ENCODE data around the gene PNPLA7. TPM values are rescaled to one million over a fixed set of nuclear protein-coding genes. Genes with fewer than 3 reads are reported as not detected.

Gene PNPLA7
- total and polyA plus RNA-seq, 2 of the 13 experiments (the other 11 are each of a cell fraction or from before 2014, with no cell fraction given) = 0.42 to 1.5 TPM

- no TSS peak for BruUV-seq (replicated peaks)
- ATAC-seq = no peak
- Histone ChIP-seq H3K27ac (ENCODE audit: extremely low read length, insufficient read depth, low read length) (no peak overlapping the region), H2AFZ (ENCODE audit: low read length) (no peak overlapping the region), H3K4me1 (ENCODE audit: insufficient read depth, low read length) (peaks cover 13% of the 10 kb centered on the region), H4K20me1 (ENCODE audit: insufficient read depth, low read length) (no peaks in the 10 kb centered on the region), H3K9me3 (ENCODE audit: low read length) (no peaks in the 10 kb centered on the region), H3K79me2 (ENCODE audit: insufficient read depth, low read length) (no peaks in the 10 kb centered on the region), H3K36me3 (replicated peaks in 1 of 2; ENCODE audit: control insufficient read depth in 1 of 2, insufficient read depth in 2 of 2, low read length in 2 of 2) (no peaks in the 10 kb centered on the region), H3K27me3 (ENCODE audit: control insufficient read depth in 1 of 2, insufficient read depth in 2 of 2, low read length in 2 of 2) (no peaks in the 10 kb centered on the region; a peak in 1 of 5 replicates), H3K9ac (ENCODE audit: insufficient read depth, low read depth, low read length) (no peak overlapping the region), H3K4me2 (ENCODE audit: low read depth, low read length) (no peak overlapping the region), H3K4me3 (replicated peaks in 1 of 3; ENCODE audit: insufficient read depth in 1 of 3, low read depth in 2 of 3, low read length in 3 of 3) (no peak overlapping the region)
- DNase-seq (ENCODE audit: low spot score) = no peak
- WGBS (ENCODE audit: low lambda C conversion rate) = 85% methylated on average over 16 of the region's 16 CpGs
- ChIA-PET POLR2A (no interaction called here), CTCF (ENCODE audit: low intra/inter-chr PET ratio, low total read pairs) (no interaction called here)
- FAIRE-seq = no peak
- TF ChIP-seq, protein P1, sequence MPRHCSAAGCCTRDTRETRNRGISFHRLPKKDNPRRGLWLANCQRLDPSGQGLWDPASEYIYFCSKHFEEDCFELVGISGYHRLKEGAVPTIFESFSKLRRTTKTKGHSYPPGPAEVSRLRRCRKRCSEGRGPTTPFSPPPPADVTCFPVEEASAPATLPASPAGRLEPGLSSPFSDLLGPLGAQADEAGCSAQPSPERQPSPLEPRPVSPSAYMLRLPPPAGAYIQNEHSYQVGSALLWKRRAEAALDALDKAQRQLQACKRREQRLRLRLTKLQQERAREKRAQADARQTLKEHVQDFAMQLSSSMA (CRISPR knock-in tag; IDR thresholded peaks at IDR 0.05) = no peak
- TF ChIP-seq ZNF276 (CRISPR knock-in tag; IDR thresholded peaks at IDR 0.05; ENCODE audit: low read depth) (no peak), ATAD3A (CRISPR knock-in tag; IDR thresholded peaks at IDR 0.05) (no peak), ZNF672 (CRISPR knock-in tag; IDR thresholded peaks at IDR 0.05) (no peak), STAG1 (CRISPR knock-in tag; IDR thresholded peaks at IDR 0.05) (no peak), HNF4A (CRISPR knock-in tag; IDR thresholded peaks at IDR 0.05) (no peak), ZMAT5 (CRISPR knock-in tag; IDR thresholded peaks at IDR 0.05; ENCODE audit: borderline replicate concordance, low read depth) (no peak), ZBTB10 (CRISPR knock-in tag; IDR thresholded peaks at IDR 0.05; ENCODE audit: borderline replicate concordance) (no peak), SRSF4 (IDR thresholded peaks at IDR 0.05; ENCODE audit: low read depth, low read length, poor library complexity, severe bottlenecking) (no peak), CBX2 (IDR thresholded peaks at IDR 0.05; ENCODE audit: low read depth, low read length) (no peak), CBX2 (CRISPR knock-in tag; IDR thresholded peaks at IDR 0.05; ENCODE audit: low read depth) (no peak), FOXO1 (CRISPR knock-in tag; IDR thresholded peaks at IDR 0.05) (no peak), MZF1 (CRISPR knock-in tag; IDR thresholded peaks at IDR 0.05; ENCODE audit: borderline replicate concordance) (no peak), KDM5B (CRISPR knock-in tag; IDR thresholded peaks at IDR 0.05; ENCODE audit: borderline replicate concordance) (no peak), CBX5 (CRISPR knock-in tag; IDR thresholded peaks at IDR 0.05; ENCODE audit: borderline replicate concordance) (no peak)
- TF ChIP-seq, protein P2, sequence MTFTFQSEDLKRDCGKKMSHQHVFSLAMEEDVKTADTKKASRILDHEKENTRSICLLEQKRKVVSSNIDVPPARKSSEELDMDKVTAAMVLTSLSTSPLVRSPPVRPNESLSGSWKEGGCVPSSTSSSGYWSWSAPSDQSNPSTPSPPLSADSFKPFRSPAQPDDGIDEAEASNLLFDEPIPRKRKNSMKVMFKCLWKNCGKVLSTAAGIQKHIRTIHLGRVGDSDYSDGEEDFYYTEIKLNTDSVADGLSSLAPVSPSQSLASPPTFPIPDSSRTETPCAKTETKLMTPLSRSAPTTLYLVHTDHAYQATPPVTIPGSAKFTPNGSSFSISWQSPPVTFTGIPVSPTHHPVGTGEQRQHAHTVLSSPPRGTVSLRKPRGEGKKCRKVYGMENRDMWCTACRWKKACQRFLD (CRISPR knock-in tag; IDR thresholded peaks at IDR 0.05; ENCODE audit: borderline replicate concordance) = no peak
- in situ Hi-C loops (cut with HindIII; ENCODE audit: extremely low pct_ligation_motif_present, low pct_unique_long_range_greater_than_20kb) = no loop called here
- intact Hi-C loops (cut with micrococcal nuclease; ENCODE audit: unreplicated experiment) = no loop called here
Measured at GRCh38 chr9:137538058-137538457, 12.1 kb downstream of the PNPLA7 start.

Measured in HepG2 (cell line).